Ovary (tissue), 3 donors: ENCODE data around the gene EPOP.

ENCODE experiments used
- CTCF ChIP-seq, 3 donors: fragments of 450-650 bp in 2 of 3; fragments of 200-600 bp in 1 of 3; IDR thresholded peaks; one replicate each; pipeline versions ENCODE4 v1.5.1 to v1.8.0; 2016 to 2022; ENCODE audit warnings: antibody characterized with exemption in 3 of 3, mild to moderate bottlenecking in 1 of 3
- POLR2A ChIP-seq: fragments of 450-650 bp; IDR thresholded peaks from one replicate; pipeline ENCODE4 v1.6.1; 2017; ENCODE audit warnings: antibody characterized with exemption, mild to moderate bottlenecking, moderate library complexity
- donor health status: DM: no; HTN: no; CAD: no.

GRCh38 chr17:38703742-38704605 is 29.2 kb upstream of the EPOP start:
- TF ChIP-seq POLR2A = peak; percentile 64
- no peak for TF ChIP-seq CTCF (IDR thresholded peaks at IDR 0.05)
